GM12878 (cell line): Measurements from ENCODE around the gene H2BK1. TPM values are rescaled to one million over a fixed set of nuclear protein-coding genes. Genes with fewer than 3 reads are reported as not detected.

ENCODE experiments used
- BCL3 ChIP-seq: IDR thresholded peaks from 2 replicates; pipeline ENCODE4 v1.6.1; 2011; ENCODE audit warnings: borderline replicate concordance, low read depth, mild to moderate bottlenecking, moderate library complexity, low read length; ENCODE audit not compliant: insufficient read depth, poor library complexity, severe bottlenecking
- CHD1 ChIP-seq: IDR thresholded peaks from 2 replicates; pipeline ENCODE4 v1.6.1; 2012; ENCODE audit warnings: low read depth, low read length, improper control_type of control experiment
- E4F1 ChIP-seq: fragments of 450-650 bp; IDR thresholded peaks from 2 replicates; pipeline ENCODE4 v1.6.1; 2018; ENCODE audit warnings: borderline replicate concordance, mild to moderate bottlenecking; ENCODE audit not compliant: partially characterized antibody
- EED ChIP-seq: sonication (generic); IDR thresholded peaks from 2 replicates; pipeline ENCODE4 v1.6.1; 2016; ENCODE audit warnings: antibody characterized with exemption, low read depth
- ETV6 ChIP-seq, 2 experiments: fragments of 450-650 bp in 1 of 2; IDR thresholded peaks in 1 of 2; conservative IDR thresholded peaks in 1 of 2; 2 replicates each; pipeline ENCODE4 v1.6.1; 2014; ENCODE audit warnings: antibody characterized with exemption in 1 of 2, borderline replicate concordance in 1 of 2, low read depth in 1 of 2, mild to moderate bottlenecking in 1 of 2, moderate library complexity in 1 of 2
- HDAC2 ChIP-seq: fragments of 200-600 bp; sonication (generic); IDR thresholded peaks from 2 replicates; pipeline ENCODE4 v1.6.1; 2017
- MXI1 ChIP-seq: fragments of 150-350 bp; IDR thresholded peaks from 2 replicates; pipeline ENCODE4 v1.6.1; 2011; ENCODE audit warnings: low read depth, mild to moderate bottlenecking, inconsistent platforms, low read length, improper control_type of control experiment
- NFXL1 ChIP-seq: fragments of 450-650 bp; IDR thresholded peaks from 2 replicates; pipeline ENCODE4 v1.6.1; 2017; ENCODE audit warnings: antibody characterized with exemption, mild to moderate bottlenecking, borderline replicate concordance
- PML ChIP-seq: IDR thresholded peaks from 2 replicates; pipeline ENCODE4 v1.6.1; 2012; ENCODE audit warnings: low read length, inconsistent platforms
- RB1 ChIP-seq: fragments of 450-650 bp; formaldehyde crosslinking; IDR thresholded peaks from 2 replicates; pipeline ENCODE4 v1.6.1; 2017; ENCODE audit warnings: mild to moderate bottlenecking, borderline replicate concordance
- STAT1 ChIP-seq: fragments of 450-650 bp; conservative IDR thresholded peaks from 2 replicates; pipeline ENCODE4 v1.6.1; 2014; ENCODE audit warnings: antibody characterized with exemption, mild to moderate bottlenecking
- WRNIP1 ChIP-seq: IDR thresholded peaks from 2 replicates; pipeline ENCODE4 v1.6.1; 2011; ENCODE audit warnings: low read depth, low read length, improper control_type of control experiment, borderline replicate concordance
- polyA plus RNA-seq, 11 experiments: library from polyadenylated mRNA; depleted of rRNA in 4 of 11; unstranded in 6 of 11; stranded (reverse) in 5 of 11; fragments of >200 nt; fragmentation: Nextera tagmentation in 4 of 11; fragmentation: Illumina TruSeq in 1 of 11; extraction: Ambion mirVana in 4 of 11; extraction: Trizol in 1 of 11; gene quantifications; 1 replicate in 1 of 11; 2 replicates in 10 of 11; pipeline versions ENCODE4 v1.2.1 to v1.2.3, GENCODE V29; 2011 to 2016; ENCODE audit warnings: inconsistent platforms in 2 of 11, missing spikeins in 2 of 11, low read depth in 1 of 11
- total RNA-seq, 4 experiments: library from RNA; depleted of rRNA in 3 of 4; stranded (reverse); fragments of >200 nt in 3 of 4; fragmentation: Illumina TruSeq in 1 of 4; extraction: Trizol in 1 of 4; gene quantifications; 2 replicates each; pipeline versions ENCODE4 v1.2.1 to v1.2.3, GENCODE V29; 2013 to 2021

The H2BK1 gene
- total and polyA plus RNA-seq, 10 of the 15 experiments (the other 5 are each of a cell fraction or from before 2014, with no cell fraction given): 0.54 TPM; not detected in 9

GRCh38 chr7:151226875-151227782 lies 16.8 kb upstream of the H2BK1 start, which contains the start of gene ABCF2 (continued):
- TF ChIP-seq BCL3 (no peak), HDAC2 (no peak), WRNIP1 (no peak), E4F1 (no peak), NFXL1 (no peak), MXI1 (peak; percentile 81), EED (no peak), CHD1 (no peak), STAT1 (no peak; the same call in 1 of the 2 replicates), PML (no peak), ETV6 (conservative IDR thresholded peaks at IDR 0.05 in 1 of 2, IDR thresholded peaks at IDR 0.05 in 1 of 2; ENCODE audit: borderline replicate concordance in 1 of 2, low read depth in 1 of 2) (no peak), RB1 (peak; percentile 77)
